Lung microvascular endothelial cell (primary cell): Measurements from ENCODE around the gene FAM184B. TPM values are rescaled to one million over a fixed set of nuclear protein-coding genes. Genes with fewer than 3 reads are reported as not detected.
"Not testable (repeated sequence)": the region's sequence is repeated elsewhere in the genome, so short reads cannot be mapped to it uniquely, and the experiment has no call there.

Experiments used
- DNase-seq, 2 donors: peaks; one replicate each; pipeline versions ENCODE4 v3.0.0 to v3.0.0-alpha.2; 2010; ENCODE audit warnings: low read depth in 2 of 2
- total RNA-seq: library from RNA; depleted of rRNA; stranded (reverse); fragments of >200 nt; gene quantifications from 2 replicates; pipeline ENCODE4 v1.2.1, GENCODE V29; 2014

FAM184B gene
- total RNA-seq, 1 donor from 2014 or later: not detected

DNA sequence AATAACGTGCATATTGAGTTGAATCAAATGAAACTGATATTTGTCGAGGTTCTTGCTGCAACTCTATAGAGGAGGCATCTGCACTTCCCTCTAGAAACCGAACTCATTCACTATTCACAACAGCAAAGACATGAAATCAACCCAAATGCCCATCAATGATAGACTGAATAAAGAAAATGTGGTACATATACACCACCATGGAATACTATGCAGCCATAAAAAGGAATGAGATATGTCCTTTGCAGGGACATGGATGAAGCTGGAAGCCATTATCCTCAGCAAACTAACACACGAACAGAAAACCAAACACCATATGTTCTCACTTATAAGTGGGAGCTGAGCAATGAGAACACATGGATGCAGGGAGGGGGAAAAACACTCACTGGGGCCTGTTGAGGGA is 96.8 kb downstream of the FAM184B start:
- not testable (repeated sequence) for DNase-seq

DNA sequence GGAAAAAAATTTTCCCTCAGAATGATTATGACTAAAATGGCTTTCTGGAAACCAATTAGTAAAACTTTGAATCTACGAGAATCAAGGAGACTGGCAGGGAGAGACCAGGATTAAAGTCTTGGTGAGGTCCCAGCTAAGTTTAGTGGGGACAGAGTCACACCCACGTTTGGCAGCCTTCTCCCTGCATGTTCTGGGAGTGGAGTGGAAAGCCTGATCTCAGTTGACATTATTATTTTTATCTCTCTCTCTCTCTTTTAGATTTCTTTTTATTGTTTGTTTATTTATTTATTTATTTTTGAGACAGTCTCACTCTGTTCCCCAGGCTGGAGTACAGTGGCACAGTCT is 99.2 kb downstream of the FAM184B start:
- no peak for DNase-seq

DNA sequence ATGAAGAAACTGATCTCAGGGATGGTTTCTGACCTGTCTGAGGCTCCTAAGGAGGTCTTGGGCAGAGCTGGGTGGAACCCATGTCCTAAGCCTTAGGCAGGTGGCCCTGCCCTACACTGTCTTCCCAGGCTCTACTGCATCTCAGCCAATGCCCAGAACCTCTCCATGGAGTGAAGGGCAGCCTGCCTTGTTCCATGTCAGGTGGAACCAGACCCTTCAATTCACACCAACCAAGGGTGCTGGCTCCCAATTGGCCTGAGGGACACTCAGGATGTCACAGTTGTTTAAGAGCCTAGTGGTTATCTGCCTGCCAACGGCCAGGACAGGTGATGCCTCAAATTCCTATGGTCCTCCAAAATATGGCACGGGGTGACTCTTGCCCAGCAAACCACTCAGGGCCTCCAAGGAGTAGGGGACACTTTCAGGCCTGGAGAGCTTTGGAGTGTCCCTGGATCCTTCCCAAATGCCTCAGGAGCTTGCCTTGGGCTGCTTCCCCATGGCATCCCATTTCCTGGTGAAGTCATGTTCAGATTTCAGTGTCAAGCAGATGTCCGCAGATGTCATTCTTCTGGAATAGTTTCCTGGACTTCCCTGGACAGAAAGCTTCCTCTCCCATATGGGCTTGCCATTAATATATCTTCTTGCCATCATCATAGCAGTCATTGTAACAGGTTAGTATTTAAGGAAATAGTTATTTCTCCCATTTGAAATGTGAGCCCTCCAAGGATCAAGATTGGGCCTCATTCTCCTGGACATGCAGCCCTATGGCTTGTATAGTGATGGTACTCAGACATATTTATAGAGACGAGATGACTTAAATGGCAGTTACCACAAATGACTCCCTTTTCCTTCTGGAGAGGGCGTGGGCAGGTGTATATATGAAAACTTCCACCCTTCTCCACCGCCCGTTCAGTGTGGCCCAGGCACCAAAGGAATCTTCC is 99.9 kb downstream of the FAM184B start:
- DNase-seq: no peak

DNA sequence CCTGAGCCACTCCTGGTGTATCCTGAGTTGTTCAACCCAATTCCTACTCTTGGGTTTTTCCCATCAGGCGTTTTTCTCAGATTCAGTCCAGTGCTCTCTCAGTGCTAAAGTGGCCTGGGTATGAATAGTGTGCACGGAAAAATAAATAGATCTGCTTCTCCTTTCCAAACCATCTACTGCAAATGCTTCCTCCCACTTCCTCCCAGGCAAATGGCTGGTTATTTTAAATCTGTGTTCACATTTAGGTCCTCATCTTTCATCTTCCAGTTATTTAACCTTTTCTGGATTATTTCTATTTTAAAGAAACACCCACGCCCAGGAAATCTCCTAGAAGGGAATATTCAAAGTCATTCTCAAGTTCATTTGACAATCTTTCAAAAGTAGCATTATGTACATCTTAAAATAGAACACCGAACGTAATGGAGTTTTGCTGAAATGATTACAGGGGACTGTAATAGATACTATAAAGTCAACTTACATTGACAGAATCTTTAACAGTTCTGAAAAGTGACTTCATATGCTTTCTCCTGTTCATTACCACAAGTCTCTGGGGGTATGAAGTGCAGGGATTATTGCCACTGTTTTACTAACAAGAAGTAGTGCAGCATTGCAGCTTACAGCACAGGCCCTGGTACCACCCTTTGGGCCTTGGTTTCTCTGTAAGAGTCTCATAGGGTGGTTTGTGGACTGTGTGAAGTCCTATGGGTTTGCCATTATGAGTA is 100.7 kb downstream of the FAM184B start:
- DNase-seq: no peak

DNA sequence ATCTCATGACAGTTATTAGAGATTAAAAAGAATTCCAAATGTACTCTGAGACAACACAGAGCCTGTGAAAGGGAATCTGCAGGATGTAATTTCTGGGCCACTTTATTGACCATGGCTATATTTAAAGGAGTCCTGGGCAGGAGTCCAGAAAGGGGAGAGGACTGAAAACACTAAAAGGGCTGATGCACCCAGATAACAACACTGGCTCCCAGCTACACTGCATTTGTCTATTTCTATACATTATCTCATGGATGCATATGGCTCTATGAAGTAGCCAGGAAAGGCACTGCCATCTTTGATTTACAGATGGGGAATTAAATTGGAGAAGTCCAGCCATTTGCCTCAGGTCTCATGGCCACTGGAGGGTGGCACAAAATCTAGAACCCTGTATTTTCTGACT is 111.0 kb downstream of the FAM184B start:
- DNase-seq: no peak

DNA sequence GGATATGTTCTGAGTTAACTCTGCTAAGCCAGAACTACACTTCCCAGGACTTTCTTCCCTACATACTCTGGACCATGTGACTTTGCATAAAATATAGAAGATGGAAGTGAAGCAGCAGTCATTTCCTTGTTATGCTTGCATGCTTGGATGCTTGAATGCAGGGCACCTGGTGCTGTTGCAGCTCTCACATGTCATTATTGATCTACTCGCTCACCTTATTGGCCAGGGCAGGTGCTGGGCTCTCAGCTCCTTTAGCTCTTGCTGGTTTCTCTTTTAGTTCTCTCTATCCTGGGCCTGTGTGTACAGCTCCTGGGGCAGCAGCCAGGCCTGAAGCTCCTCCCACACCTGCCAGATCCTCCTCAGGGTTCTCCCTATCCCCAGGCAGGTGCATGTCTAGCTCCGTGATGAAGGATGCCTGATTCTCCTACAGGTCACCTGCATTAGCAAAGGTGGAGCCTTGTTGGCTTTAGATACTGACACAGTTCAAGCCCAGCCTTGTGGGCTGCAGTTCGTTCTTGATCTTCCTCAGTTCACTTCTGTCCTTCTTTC is 113.7 kb downstream of the FAM184B start:
- no peak for DNase-seq

DNA sequence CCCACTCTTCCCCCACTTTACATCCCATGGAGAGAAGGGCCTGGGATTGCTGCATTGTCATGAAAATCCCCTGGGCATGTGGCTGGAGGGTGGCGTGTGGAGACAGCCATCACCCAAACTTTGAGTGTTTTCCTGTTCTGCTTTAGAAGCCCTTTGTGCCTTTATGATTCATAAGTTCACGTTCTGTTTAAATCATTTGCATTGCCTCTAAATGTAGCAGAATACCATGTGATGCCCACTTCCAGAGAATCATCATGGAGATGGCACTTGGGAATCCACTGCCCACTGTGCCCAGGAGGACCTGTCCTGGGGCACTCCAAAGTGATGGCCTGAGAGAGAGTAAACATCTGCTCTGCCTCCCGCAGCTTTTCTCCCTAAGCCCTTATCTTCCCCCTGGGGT is 114.2 kb downstream of the FAM184B start:
- DNase-seq: no peak

DNA sequence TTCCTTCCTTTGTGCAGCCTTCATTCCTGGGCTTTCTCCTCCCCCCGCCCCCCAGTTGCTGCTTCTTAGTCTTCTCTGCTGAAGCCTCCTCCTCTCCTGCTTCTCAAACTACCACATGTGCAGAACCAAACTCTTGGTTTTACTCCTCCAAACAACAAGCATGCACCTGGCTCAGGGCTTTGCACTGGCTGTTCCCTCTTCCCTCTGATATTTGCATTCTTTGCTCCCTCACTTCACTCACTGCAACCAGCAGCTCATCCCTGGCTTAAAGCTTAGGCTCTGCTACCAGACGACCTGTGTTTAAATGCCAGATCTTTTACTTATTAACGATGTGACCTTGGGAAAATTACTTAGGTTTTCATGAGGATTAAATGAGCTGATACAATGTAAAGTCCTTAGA is 115.6 kb downstream of the FAM184B start:
- DNase-seq: no peak

DNA sequence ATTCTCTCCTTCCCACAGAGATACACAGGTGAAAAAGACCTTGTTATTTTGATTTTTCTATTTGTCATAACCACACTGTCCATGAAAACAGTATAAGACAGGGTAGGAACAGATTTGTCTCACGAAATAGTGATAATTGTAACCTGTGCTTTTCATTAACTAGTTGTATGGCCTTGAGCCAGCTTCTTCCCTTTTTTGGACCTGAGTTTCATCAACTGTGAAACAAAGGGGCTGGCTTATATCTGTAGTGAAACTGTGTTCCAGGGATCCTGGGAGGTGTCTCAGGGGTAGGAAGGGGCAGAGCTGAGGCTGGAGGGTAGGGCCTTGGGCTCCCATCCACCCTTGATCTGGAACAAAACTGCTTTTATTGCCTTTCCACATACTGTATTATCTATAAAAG is 116.1 kb downstream of the FAM184B start:
- no peak for DNase-seq

DNA sequence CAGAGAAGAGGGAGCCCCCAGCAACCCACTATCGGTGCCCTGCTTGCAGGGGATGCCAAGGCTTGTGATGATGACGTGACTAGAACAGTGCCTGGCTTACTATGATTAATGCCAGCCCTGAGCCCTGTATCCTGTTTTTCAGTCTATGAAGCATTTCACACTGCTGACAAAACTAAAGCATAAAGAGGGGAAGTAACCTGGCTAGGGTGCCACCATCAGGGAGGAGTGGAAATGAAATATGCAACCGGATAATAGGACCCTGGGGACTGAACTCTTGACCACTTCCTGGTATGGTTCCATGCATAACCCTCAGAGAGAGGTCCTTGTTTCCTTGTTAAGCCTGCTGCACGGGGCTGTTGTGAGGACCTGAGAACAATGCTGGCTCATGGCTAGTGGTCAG is 116.7 kb downstream of the FAM184B start:
- peak in 1 of 2 donors; percentile 66 for DNase-seq

DNA sequence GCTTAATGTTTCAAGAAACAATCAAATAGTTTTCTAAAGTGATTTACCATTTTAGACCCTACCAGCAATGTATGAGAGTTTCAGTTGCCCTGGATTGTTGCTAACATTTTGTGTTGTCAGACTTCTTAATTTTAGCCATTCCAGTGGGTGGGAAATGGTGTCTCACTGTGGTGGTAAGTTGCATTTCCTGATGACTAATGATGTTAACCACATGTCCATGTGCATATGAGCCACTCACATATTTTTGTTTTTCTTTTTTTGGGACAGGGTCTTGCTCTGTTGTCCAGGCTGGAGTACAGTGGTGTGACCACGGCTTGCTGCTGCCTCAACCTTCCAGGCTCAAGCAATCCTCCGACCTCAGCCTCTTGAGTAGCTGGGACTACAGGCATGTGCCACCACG is 118.7 kb downstream of the FAM184B start:
- DNase-seq: peak; percentile 11 to 33

DNA sequence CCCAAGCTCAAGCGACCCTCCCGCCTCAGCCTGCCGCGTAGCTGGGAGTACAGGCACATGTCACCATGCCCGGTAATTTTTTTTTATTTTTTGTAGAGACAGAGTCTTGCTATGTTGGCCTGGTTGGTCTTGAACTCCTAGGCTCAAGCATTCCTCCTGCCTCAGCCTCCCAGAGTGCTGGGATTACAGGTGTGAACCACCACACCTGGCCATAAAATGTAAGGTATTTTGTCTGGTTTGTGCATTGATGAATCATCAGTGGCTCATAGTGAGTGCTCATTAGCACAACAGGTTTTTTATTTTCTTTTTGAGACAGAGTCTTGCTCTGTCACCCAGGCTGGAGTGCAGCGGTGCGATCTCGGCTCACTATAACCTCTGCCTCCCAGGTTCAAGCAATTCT is 122.2 kb downstream of the FAM184B start:
- not testable (repeated sequence) for DNase-seq

DNA sequence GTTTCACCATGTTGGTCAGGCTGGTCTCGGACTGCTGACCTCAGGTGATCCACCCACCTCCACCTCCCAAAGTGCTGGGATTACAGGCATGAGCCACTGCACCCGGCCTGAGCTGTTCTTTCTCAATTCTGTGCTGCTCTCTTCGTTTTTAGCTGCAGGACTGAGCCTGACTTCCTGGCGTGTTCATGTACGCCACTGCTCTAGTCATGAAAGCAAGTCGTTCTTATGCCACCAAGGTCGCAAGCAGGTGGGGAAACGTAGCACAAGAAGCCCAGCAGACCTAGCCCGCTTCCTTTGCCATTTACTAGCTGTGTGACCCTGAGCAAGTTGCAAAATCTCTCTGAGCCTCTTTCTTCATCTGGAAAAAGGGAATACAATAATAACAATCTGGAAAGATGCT is 123.6 kb downstream of the FAM184B start:
- DNase-seq: no peak

DNA sequence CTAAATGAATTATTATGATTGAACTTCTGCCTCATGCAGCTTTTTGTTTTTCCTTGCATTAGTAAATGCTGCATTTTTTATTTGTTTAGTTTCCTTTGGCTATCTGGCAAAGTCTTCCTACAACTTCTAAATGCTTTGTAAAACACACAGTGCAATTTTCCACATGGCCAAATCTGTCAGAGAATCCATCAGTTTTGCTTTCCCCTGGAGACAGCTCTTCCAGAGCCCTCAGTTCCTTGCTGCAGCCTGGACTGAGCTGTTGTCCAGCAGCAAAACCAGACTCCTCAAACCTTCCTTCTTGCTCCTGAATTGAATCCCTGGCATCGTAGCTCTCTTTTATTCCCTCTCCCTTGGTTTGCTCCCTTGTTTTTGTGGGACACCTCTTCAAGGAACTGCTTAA is 124.3 kb downstream of the FAM184B start:
- no peak for DNase-seq

DNA sequence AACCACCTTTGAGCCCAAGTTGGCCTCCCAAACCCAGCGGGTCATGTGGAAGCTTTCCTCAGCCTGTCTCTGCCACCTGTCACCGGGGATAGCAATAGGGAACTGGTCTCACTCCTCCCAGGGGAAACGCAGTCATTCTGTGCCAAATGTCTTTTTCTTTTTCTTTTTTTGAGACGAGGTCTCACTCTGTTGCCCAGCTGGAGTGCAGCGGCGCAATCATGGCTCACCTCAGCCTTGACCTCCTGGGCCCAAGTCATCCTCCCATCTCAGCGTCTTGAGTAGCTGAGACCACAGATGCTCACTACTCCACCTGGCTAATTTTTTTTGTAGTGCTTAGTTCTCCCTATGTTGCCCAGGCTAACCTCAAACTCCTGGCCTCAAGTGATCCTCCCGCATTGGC is 126.7 kb downstream of the FAM184B start:
- no peak for DNase-seq

DNA sequence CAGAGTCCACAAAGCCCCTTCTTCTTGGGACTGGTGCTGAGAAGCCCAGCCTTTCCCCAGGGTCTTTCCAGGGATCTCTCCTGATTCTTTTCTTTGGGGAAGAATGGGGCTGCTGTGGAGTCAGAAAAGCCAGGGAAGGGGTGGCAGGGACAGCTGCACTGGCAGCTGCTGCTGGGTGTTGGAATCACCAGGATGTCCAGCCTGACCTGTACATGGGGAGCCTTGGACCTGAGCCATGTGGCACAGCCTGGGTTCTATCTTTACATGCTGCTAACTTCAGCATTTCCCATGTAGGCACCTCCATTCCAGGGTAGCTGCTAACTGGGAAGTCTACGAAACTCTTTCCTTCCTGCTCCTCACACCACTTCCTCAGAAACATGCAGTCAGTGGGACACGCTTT is 131.0 kb downstream of the FAM184B start:
- peak in 1 of 2 donors; percentile 17 for DNase-seq

DNA sequence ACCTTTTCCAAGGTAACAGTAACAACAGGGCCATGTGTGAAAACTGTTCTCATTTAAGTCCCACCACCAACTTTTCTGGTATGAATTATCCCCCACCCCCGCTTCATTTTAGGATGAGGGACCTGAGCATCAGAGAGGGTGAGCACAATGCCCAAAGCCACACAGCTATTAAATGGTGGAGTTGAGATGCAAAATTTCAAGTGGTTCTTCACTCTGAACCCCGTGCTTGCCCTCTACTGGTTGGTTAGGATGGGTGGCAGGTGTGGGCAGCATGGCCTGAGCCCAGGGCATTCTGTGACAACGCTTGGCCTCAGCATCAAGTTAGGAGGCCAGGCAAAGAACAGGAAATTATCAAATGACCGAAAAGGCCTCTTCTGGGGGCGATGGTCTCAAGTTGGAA is 133.5 kb downstream of the FAM184B start:
- no peak for DNase-seq

DNA sequence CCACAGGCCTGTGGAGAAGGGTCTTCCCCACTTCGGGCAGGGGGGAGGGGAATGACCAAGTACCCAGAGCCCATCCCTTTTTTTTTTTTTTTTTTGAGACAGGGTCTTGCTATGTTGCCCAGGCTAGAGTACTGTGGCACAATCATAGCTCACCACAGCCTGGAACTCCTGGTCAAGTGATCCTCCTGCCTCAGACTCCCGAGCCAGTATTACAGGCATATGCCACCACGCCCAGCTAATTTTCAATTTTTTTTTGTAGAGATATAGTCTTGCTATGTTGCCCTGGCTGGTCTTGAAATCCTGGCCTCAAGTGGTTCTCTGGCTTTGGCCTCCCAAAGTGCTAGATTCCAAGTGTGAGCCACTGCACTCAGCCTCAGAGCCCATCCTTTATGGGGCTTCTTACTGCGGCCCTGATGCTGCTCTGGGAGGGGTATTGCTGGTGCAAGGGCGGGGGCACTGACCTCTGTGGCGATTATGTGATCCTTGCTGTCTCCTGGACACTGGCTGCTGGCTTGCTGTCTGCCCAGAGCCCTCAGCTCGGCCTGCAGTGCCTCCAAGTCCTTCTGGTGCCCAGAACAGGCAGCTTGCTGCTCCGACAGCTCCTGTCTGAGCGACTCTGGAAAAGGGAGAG is 134.1 kb downstream of the FAM184B start:
- DNase-seq: no peak

DNA sequence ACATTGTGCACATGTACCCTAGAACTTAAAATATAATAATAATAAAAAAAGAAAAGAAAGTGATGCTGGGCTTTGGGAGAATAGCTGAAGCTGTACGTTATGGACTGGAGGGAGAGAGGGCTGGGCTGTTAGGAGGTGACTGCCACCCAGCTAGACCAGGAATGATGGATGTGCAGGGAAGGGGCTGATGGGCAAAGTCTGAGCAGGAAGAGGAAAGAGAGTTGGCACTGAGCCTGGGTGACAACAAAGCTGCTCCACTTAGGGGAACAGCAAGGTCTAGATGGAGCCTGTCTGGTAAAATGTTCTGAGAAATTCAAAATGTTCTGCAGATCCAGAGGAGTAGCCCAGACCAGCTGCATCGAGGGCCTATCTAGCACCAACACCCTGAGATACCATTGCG is 134.7 kb downstream of the FAM184B start:
- peak in 1 of 2 donors; percentile 27 for DNase-seq

DNA sequence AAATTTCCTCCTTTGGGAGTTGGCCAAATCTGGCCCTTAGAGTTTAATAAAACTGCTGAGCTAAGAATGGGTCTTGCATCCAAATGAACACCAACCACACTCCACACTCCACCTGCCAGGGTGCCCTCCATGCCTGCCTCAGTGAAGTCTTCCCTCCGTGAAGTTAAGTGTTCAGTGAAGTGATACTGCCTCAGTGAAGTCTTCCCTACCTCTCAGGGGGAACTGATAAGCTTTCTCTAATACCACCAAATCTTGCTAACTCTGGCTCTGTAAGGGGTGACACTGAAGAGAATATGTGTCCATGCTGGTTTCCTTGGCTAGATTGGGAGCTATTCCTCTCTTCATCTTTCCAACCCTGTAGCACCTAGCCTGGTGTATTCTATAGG is 139.0 kb downstream of the FAM184B start:
- DNase-seq: no peak

DNA sequence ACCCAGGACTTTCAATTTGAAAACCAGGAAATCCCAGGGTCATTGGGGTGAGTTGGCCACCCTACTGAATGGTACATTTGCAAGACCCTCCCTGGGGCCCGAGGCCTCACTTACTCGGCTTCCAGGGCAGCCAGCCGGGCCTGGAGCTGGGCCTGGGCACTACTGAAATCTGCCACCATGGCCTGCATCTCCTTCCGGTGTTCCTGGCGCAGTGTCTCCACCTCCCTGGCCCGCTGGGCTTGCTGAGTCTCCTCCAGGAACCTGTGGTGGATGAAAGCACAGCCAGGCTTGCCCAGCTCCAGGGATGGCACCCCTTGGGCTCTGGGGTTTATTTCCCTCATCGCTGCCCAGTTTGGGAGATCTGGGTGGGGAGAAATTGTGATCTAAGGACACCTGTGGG is 142.3 kb downstream of the FAM184B start:
- DNase-seq: no peak
